HepG2 (cell line): Measurements from ENCODE around the gene TPPP2. TPM values are rescaled to one million over a fixed set of nuclear protein-coding genes. Genes with fewer than 3 reads are reported as not detected.

Experiments
- CREM ChIP-seq, 2 experiments: sonication (generic) in 1 of 2; formaldehyde crosslinking in 1 of 2; IDR thresholded peaks; 2 replicates each; pipeline versions ENCODE4 v1.4.0 to v1.6.1; 2016 to 2020; ENCODE audit warnings: antibody characterized with exemption in 1 of 2, mild to moderate bottlenecking in 1 of 2, missing genetic modification reagents in 1 of 2
- DPF2 ChIP-seq: sonication (generic); formaldehyde crosslinking; IDR thresholded peaks from 2 replicates; pipeline ENCODE4 v1.4.0; 2020; ENCODE audit warnings: mild to moderate bottlenecking, low read depth, missing genetic modification reagents, borderline replicate concordance
- ELF4 ChIP-seq: sonication (generic); formaldehyde crosslinking; IDR thresholded peaks from 2 replicates; pipeline ENCODE4 v1.5.0; 2020; ENCODE audit warnings: missing genetic modification reagents, mild to moderate bottlenecking, moderate library complexity, borderline replicate concordance
- FOXA3 ChIP-seq: IDR thresholded peaks from 2 replicates; pipeline ENCODE4 v1.6.1; 2016; ENCODE audit warnings: missing genetic modification reagents, missing compliant biosample characterization
- GTF3A ChIP-seq: sonication (generic); formaldehyde crosslinking; conservative IDR thresholded peaks from 2 replicates; pipeline ENCODE4 v1.4.0; 2020; ENCODE audit warnings: mild to moderate bottlenecking, missing genetic modification reagents
- HMG20A ChIP-seq: IDR thresholded peaks from 2 replicates; pipeline ENCODE4 v1.6.1; 2016; ENCODE audit warnings: borderline replicate concordance
- HMGA1 ChIP-seq: sonication (generic); formaldehyde crosslinking; conservative IDR thresholded peaks from 2 replicates; pipeline ENCODE4 v1.4.0; 2020; ENCODE audit warnings: missing genetic modification reagents
- MLLT10 ChIP-seq: sonication (generic); formaldehyde crosslinking; IDR thresholded peaks from 2 replicates; pipeline ENCODE4 v1.4.0; 2020; ENCODE audit warnings: missing genetic modification reagents
- TBX3 ChIP-seq: fragments of 450-650 bp; IDR thresholded peaks from 2 replicates; pipeline ENCODE4 v1.6.1; 2017; ENCODE audit warnings: antibody characterized with exemption, mild to moderate bottlenecking, inconsistent platforms, borderline replicate concordance
- ZBTB7A ChIP-seq: sonication (generic); formaldehyde crosslinking; IDR thresholded peaks from 2 replicates; pipeline ENCODE4 v1.8.0; 2022; ENCODE audit warnings: mild to moderate bottlenecking, missing genetic modification reagents
- ZC3H4 ChIP-seq: sonication (generic); formaldehyde crosslinking; IDR thresholded peaks from 2 replicates; pipeline ENCODE4 v1.4.0; 2020; ENCODE audit warnings: missing genetic modification reagents, borderline replicate concordance
- ZNF430 ChIP-seq: sonication (generic); formaldehyde crosslinking; IDR thresholded peaks from 2 replicates; pipeline ENCODE4 v1.9.0; 2021; ENCODE audit warnings: mild to moderate bottlenecking, missing genetic modification reagents
- ZNF652 ChIP-seq: IDR thresholded peaks from 2 replicates; pipeline ENCODE4 v1.6.1; 2016; ENCODE audit warnings: low read depth, borderline replicate concordance
- ZNF678 ChIP-seq: sonication (generic); formaldehyde crosslinking; IDR thresholded peaks from 2 replicates; pipeline ENCODE4 v1.4.0; 2020; ENCODE audit warnings: mild to moderate bottlenecking, missing genetic modification reagents
- ZNF720 ChIP-seq: sonication (generic); formaldehyde crosslinking; IDR thresholded peaks from 2 replicates; pipeline ENCODE4 v1.4.0; 2020; ENCODE audit warnings: missing genetic modification reagents
- ZNF788 ChIP-seq: sonication (generic); formaldehyde crosslinking; IDR thresholded peaks from 2 replicates; pipeline ENCODE4 v1.5.0; 2020; ENCODE audit warnings: mild to moderate bottlenecking, missing genetic modification reagents, borderline replicate concordance
- ZSCAN25 ChIP-seq: sonication (generic); formaldehyde crosslinking; IDR thresholded peaks from 2 replicates; pipeline ENCODE4 v1.8.0; 2022; ENCODE audit warnings: mild to moderate bottlenecking, missing genetic modification reagents
- ZSCAN31 ChIP-seq: sonication (generic); formaldehyde crosslinking; IDR thresholded peaks from 2 replicates; pipeline ENCODE4 v1.5.0; 2020; ENCODE audit warnings: low read depth, mild to moderate bottlenecking, missing genetic modification reagents
- polyA plus RNA-seq, 8 experiments: library from polyadenylated mRNA; depleted of rRNA in 3 of 8; stranded (reverse) in 7 of 8; unstranded in 1 of 8; fragments of >200 nt; fragmentation: Illumina TruSeq in 4 of 8; extraction: Trizol in 4 of 8; gene quantifications; 2 replicates each; pipeline versions ENCODE4 v1.2.1 to v1.2.3, GENCODE V29; 2011 to 2016; ENCODE audit warnings: low read depth in 4 of 8, missing spikeins in 1 of 8, mixed read lengths in 1 of 8; ENCODE audit not compliant: insufficient read depth in 1 of 8
- total RNA-seq, 5 experiments: library from RNA; depleted of rRNA; stranded (reverse); fragments of >200 nt; fragmentation: Illumina TruSeq; extraction: Trizol; gene quantifications; 2 replicates each; pipeline ENCODE4 v1.2.3, GENCODE V29; 2016; ENCODE audit warnings: low read depth in 1 of 5
- TF ChIP-seq, protein P1 (sequence below): sonication (generic); formaldehyde crosslinking; IDR thresholded peaks from 2 replicates; pipeline ENCODE4 v1.4.0; 2020; ENCODE audit warnings: missing genetic modification reagents, borderline replicate concordance
- TF ChIP-seq, protein P2 (sequence below): IDR thresholded peaks from 2 replicates; pipeline ENCODE4 v1.6.1; 2016; ENCODE audit warnings: low read depth
- TF ChIP-seq, protein P3 (sequence below): sonication (generic); formaldehyde crosslinking; IDR thresholded peaks from 2 replicates; pipeline ENCODE4 v1.8.0; 2022; ENCODE audit warnings: mild to moderate bottlenecking, missing genetic modification reagents, borderline replicate concordance
- TF ChIP-seq, protein P4 (sequence below): sonication (generic); formaldehyde crosslinking; conservative IDR thresholded peaks from 2 replicates; pipeline ENCODE4 v1.8.0; 2022; ENCODE audit warnings: low read depth, missing genetic modification reagents

Gene TPPP2
- total and polyA plus RNA-seq, 2 of the 13 experiments (the other 11 are each of a cell fraction or from before 2014, with no cell fraction given), result 0.58 to 4.2 TPM

DNA sequence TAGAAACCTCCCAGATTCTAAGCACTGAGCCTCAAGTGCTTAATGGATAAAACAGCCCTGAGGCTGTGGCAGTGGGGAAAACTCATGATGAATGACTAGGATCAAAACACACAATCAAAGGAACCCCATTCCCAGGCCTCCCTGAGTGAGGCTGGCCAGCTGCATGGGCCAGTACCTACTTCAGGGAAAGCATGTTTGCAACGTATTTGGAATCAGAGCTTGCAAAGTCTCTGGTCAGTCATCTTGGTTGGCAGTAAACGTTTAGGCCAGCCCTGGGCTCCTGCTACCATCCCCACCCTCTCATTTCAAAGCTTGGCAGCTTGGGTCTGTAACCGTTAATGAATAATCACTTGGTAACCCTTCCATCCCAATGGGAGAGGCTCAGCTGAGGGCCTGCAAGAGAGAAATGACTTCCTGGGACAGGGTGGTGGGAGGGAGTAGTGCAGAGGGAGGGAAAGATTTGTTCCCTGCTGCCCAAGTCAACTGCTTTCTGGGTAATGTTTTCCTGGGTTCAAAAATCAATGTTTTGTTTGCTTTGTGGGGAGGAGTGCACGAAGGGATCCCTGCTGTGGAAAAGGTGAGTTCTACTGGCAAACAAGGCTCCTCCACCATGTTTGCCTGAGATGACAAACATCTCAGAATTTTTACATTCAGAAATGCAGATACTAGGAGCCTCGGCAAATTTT is 25.6 kb downstream of the TPPP2 start (continued):
- TF ChIP-seq, protein P1, sequence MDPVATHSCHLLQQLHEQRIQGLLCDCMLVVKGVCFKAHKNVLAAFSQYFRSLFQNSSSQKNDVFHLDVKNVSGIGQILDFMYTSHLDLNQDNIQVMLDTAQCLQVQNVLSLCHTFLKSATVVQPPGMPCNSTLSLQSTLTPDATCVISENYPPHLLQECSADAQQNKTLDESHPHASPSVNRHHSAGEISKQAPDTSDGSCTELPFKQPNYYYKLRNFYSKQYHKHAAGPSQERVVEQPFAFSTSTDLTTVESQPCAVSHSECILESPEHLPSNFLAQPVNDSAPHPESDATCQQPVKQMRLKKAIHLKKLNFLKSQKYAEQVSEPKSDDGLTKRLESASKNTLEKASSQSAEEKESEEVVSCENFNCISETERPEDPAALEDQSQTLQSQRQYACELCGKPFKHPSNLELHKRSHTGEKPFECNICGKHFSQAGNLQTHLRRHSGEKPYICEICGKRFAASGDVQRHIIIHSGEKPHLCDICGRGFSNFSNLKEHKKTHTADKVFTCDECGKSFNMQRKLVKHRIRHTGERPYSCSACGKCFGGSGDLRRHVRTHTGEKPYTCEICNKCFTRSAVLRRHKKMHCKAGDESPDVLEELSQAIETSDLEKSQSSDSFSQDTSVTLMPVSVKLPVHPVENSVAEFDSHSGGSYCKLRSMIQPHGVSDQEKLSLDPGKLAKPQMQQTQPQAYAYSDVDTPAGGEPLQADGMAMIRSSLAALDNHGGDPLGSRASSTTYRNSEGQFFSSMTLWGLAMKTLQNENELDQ, result no peak
- peak; percentile 75; the same call in 1 of the 2 replicates for TF ChIP-seq HMG20A (CRISPR knock-in tag)
- TF ChIP-seq, protein P2, sequence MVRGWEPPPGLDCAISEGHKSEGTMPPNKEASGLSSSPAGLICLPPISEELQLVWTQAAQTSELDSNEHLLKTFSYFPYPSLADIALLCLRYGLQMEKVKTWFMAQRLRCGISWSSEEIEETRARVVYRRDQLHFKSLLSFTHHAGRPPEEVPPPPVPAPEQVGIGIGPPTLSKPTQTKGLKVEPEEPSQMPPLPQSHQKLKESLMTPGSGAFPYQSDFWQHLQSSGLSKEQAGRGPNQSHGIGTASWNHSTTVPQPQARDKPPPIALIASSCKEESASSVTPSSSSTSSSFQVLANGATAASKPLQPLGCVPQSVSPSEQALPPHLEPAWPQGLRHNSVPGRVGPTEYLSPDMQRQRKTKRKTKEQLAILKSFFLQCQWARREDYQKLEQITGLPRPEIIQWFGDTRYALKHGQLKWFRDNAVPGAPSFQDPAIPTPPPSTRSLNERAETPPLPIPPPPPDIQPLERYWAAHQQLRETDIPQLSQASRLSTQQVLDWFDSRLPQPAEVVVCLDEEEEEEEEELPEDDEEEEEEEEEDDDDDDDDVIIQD (CRISPR knock-in tag), result peak; percentile 84
- no peak for TF ChIP-seq HMGA1 (CRISPR knock-in tag)
- peak; percentile 80; the same call in 1 of the 2 replicates for TF ChIP-seq ZSCAN25 (CRISPR knock-in tag)
- peak; percentile 83; the same call in 1 of the 2 replicates for TF ChIP-seq ZNF430 (CRISPR knock-in tag)
- TF ChIP-seq, protein P3, sequence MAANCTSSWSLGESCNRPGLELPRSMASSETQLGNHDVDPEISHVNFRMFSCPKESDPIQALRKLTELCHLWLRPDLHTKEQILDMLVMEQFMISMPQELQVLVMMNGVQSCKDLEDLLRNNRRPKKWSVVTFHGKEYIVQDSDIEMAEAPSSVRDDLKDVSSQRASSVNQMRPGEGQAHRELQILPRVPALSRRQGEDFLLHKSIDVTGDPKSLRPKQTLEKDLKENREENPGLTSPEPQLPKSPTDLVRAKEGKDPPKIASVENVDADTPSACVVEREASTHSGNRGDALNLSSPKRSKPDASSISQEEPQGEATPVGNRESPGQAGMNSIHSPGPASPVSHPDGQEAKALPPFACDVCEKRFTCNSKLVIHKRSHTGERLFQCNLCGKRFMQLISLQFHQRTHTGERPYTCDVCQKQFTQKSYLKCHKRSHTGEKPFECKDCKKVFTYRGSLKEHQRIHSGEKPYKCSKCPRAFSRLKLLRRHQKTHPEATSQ (CRISPR knock-in tag), result 0 out of 2 replicates have a peak, but pooled peaks have one; percentile 61
- peak; percentile 92; the same call in 1 of the 2 replicates for TF ChIP-seq ZC3H4 (CRISPR knock-in tag)
- TF ChIP-seq TBX3, result no peak
- TF ChIP-seq, protein P4, sequence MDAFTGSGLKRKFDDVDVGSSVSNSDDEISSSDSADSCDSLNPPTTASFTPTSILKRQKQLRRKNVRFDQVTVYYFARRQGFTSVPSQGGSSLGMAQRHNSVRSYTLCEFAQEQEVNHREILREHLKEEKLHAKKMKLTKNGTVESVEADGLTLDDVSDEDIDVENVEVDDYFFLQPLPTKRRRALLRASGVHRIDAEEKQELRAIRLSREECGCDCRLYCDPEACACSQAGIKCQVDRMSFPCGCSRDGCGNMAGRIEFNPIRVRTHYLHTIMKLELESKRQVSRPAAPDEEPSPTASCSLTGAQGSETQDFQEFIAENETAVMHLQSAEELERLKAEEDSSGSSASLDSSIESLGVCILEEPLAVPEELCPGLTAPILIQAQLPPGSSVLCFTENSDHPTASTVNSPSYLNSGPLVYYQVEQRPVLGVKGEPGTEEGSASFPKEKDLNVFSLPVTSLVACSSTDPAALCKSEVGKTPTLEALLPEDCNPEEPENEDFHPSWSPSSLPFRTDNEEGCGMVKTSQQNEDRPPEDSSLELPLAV, result no peak
- peak; percentile 80 for TF ChIP-seq FOXA3 (CRISPR knock-in tag)
- TF ChIP-seq ZNF720 (CRISPR knock-in tag), result no peak
- no peak for TF ChIP-seq MLLT10 (CRISPR knock-in tag)
- TF ChIP-seq ZNF652 (CRISPR knock-in tag), result peak; percentile 88
- TF ChIP-seq ZSCAN31 (CRISPR knock-in tag), result no peak
- TF ChIP-seq CREM (IDR thresholded peaks at IDR 0.05), result peak; percentile 81
- no peak for TF ChIP-seq CREM (CRISPR knock-in tag; IDR thresholded peaks at IDR 0.05)
- TF ChIP-seq ZBTB7A, result no peak; the same call in 1 of the 2 replicates
- peak; percentile 48; the same call in 1 of the 2 replicates for TF ChIP-seq DPF2 (CRISPR knock-in tag)
- TF ChIP-seq ZNF788 (CRISPR knock-in tag), result peak; percentile 88; the same call in 1 of the 2 replicates
- no peak for TF ChIP-seq GTF3A (CRISPR knock-in tag)
- TF ChIP-seq ELF4, result no peak
- no peak for TF ChIP-seq ZNF678 (CRISPR knock-in tag)
